Thyroid gland (tissue), 4 donors: Measurements from ENCODE around the gene DNAH8. TPM values are rescaled to one million over a fixed set of nuclear protein-coding genes. Genes with fewer than 3 reads are reported as not detected.

Experiments used
- DNase-seq, 2 donors: peaks; one replicate each; pipeline ENCODE4 v3.0.0-alpha.2; 2019
- H3K27ac ChIP-seq, 3 donors: fragments of 200-600 bp; sonication (generic); 1 replicate in 2 of 3; 2 replicates in 1 of 3; pipeline ENCODE4 v1.5.1; 2016 to 2019; ENCODE audit warnings: mild to moderate bottlenecking in 1 of 3, moderate library complexity in 1 of 3
- H3K27me3 ChIP-seq: fragments of 200-600 bp; sonication (generic); one replicate; pipeline ENCODE4 v1.5.1; 2019
- H3K36me3 ChIP-seq, 2 donors: fragments of 200-600 bp; sonication (generic); one replicate each; pipeline ENCODE4 v1.5.1; 2016 to 2019
- H3K4me1 ChIP-seq, 2 donors: fragments of 200-600 bp; sonication (generic); one replicate each; pipeline ENCODE4 v1.5.1; 2017 to 2019
- H3K4me3 ChIP-seq, 3 donors: fragments of 200-600 bp; sonication (generic); replicated peaks in 1 of 3; 1 replicate in 2 of 3; 2 replicates in 1 of 3; pipeline ENCODE4 v1.5.1; 2016; ENCODE audit warnings: mild to moderate bottlenecking in 1 of 3
- H3K9me3 ChIP-seq: fragments of 200-600 bp; sonication (generic); one replicate; pipeline ENCODE4 v1.5.1; 2017
- POLR2A ChIP-seq, 2 donors: fragments of 450-650 bp; IDR thresholded peaks; one replicate each; pipeline ENCODE4 v1.6.1; 2017; ENCODE audit warnings: antibody characterized with exemption in 2 of 2, mild to moderate bottlenecking in 2 of 2, moderate library complexity in 1 of 2
- WGBS, 2 donors: methylation state at CpG; one replicate each; pipeline ENCODE4 v1.1.5; 2017; 5-methylcytosine and 5-hydroxymethylcytosine counted together
- intact Hi-C: fragments of 100-400 bp; cut with DNase I; formaldehyde crosslinking; loops from one replicate; pipeline ENCODE4 v1.15.1; 2023
- total RNA-seq, 4 donors: library from RNA; depleted of rRNA; stranded (reverse); fragments of >200 nt; gene quantifications; one replicate each; pipeline ENCODE4 v1.2.3, GENCODE V29; 2016
- TF ChIP-seq, protein P1 (sequence below), 6 experiments: fragments of 200-600 bp in 3 of 6; fragments of 450-650 bp in 3 of 6; sonication (generic) in 3 of 6; IDR thresholded peaks; one replicate each; pipeline ENCODE4 v1.5.1; 2016 to 2019; ENCODE audit warnings: antibody characterized with exemption in 6 of 6, mild to moderate bottlenecking in 2 of 6, inconsistent platforms in 1 of 6, moderate library complexity in 1 of 6

The DNAH8 gene
- total RNA-seq, 4 donors from 2014 or later = 0.04 to 4.8 (median 0.12) TPM

GRCh38 chr6:39068391-39068790, 353.3 kb downstream of the DNAH8 start:
- Histone ChIP-seq H3K27me3 (no peaks in the 10 kb centered on the region), H3K9me3 (no peaks in the 10 kb centered on the region), H3K27ac (no peak overlapping the region), H3K4me3 (no peak overlapping the region), H3K4me1 (no peaks in the 10 kb centered on the region), H3K36me3 (no peaks in the 10 kb centered on the region)
- intact Hi-C loops = no loop called here
- no peak for DNase-seq
- TF ChIP-seq, protein P1, sequence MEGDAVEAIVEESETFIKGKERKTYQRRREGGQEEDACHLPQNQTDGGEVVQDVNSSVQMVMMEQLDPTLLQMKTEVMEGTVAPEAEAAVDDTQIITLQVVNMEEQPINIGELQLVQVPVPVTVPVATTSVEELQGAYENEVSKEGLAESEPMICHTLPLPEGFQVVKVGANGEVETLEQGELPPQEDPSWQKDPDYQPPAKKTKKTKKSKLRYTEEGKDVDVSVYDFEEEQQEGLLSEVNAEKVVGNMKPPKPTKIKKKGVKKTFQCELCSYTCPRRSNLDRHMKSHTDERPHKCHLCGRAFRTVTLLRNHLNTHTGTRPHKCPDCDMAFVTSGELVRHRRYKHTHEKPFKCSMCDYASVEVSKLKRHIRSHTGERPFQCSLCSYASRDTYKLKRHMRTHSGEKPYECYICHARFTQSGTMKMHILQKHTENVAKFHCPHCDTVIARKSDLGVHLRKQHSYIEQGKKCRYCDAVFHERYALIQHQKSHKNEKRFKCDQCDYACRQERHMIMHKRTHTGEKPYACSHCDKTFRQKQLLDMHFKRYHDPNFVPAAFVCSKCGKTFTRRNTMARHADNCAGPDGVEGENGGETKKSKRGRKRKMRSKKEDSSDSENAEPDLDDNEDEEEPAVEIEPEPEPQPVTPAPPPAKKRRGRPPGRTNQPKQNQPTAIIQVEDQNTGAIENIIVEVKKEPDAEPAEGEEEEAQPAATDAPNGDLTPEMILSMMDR (IDR thresholded peaks at IDR 0.05) = no peak
- no peak for TF ChIP-seq POLR2A (IDR thresholded peaks at IDR 0.05)
- 79 to 82% methylated on average over 7 of the region's 7 CpGs for WGBS, 2 donors

DNA sequence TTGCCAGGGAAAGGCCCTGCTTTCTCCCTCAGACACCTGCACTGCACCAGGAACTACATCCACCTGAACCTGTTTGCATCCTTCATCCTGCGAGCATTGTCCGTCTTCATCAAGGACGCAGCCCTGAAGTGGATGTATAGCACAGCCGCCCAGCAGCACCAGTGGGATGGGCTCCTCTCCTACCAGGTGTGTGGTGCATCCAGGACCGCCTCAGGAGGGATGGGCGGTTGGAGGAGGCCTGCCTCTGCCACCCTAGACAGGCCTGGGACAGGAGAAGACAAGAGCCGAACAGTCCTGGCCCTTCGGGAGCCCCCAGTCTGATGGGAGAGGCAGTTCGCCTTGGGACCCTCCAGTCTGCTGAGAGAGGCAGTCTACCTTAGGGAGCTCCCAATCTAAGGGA, 357.7 kb downstream of the DNAH8 start:
- WGBS, 2 donors = 86 to 93% methylated on average over 6 to 9 of the region's 9 CpGs
- Histone ChIP-seq H3K4me3 (no peak overlapping the region), H3K27me3 (no peaks in the 10 kb centered on the region), H3K9me3 (no peaks in the 10 kb centered on the region), H3K36me3 (no peaks in the 10 kb centered on the region), H3K4me1 (no peaks in the 10 kb centered on the region), H3K27ac (no peak overlapping the region)
- no peak for DNase-seq
- TF ChIP-seq POLR2A (IDR thresholded peaks at IDR 0.05) = no peak
- TF ChIP-seq, protein P1 (IDR thresholded peaks at IDR 0.05) = no peak
- intact Hi-C loops = no loop called here

- 90 to 91% methylated on average over 17 of the region's 17 CpGs for WGBS, 2 donors
- TF ChIP-seq, protein P1 (IDR thresholded peaks at IDR 0.05) = no peak
- no peak for TF ChIP-seq POLR2A (IDR thresholded peaks at IDR 0.05)
- intact Hi-C loops = no loop called here
- H3K4me3 ChIP-seq = no peak overlapping the region
- H3K27me3 ChIP-seq = no peaks in the 10 kb centered on the region
- no peaks in the 10 kb centered on the region for H3K9me3 ChIP-seq
- no peaks in the 10 kb centered on the region for H3K36me3 ChIP-seq
- no peak for DNase-seq
- no peak overlapping the region for H3K27ac ChIP-seq
- H3K4me1 ChIP-seq = no peaks in the 10 kb centered on the region
Measured at GRCh38 chr6:39073471-39074355, 358.6 kb downstream of the DNAH8 start.

GRCh38 chr6:39074486-39074885, 359.4 kb downstream of the DNAH8 start:
- TF ChIP-seq, protein P1 (IDR thresholded peaks at IDR 0.05) = no peak
- TF ChIP-seq POLR2A (IDR thresholded peaks at IDR 0.05) = no peak
- WGBS, 2 donors = 82 to 89% methylated on average over 9 of the region's 9 CpGs
- Histone ChIP-seq H3K4me1 (no peaks in the 10 kb centered on the region), H3K9me3 (no peaks in the 10 kb centered on the region), H3K27me3 (no peaks in the 10 kb centered on the region), H3K27ac (no peak overlapping the region), H3K4me3 (no peak overlapping the region), H3K36me3 (no peaks in the 10 kb centered on the region)
- no peak for DNase-seq
- intact Hi-C loops = no loop called here

- TF ChIP-seq, protein P1 (IDR thresholded peaks at IDR 0.05) = no peak
- no peak for TF ChIP-seq POLR2A (IDR thresholded peaks at IDR 0.05)
- Histone ChIP-seq H3K4me3 (no peak overlapping the region), H3K27me3 (no peaks in the 10 kb centered on the region), H3K27ac (no peak overlapping the region), H3K36me3 (no peaks in the 10 kb centered on the region), H3K4me1 (no peaks in the 10 kb centered on the region), H3K9me3 (no peaks in the 10 kb centered on the region)
- no peak for DNase-seq
- intact Hi-C loops = no loop called here
- 63 to 67% methylated on average over 12 of the region's 12 CpGs for WGBS, 2 donors
Measured at GRCh38 chr6:39075010-39075686, 360.0 kb downstream of the DNAH8 start.
